ENCODE data around the gene USP53.

Gene USP53

DNA sequence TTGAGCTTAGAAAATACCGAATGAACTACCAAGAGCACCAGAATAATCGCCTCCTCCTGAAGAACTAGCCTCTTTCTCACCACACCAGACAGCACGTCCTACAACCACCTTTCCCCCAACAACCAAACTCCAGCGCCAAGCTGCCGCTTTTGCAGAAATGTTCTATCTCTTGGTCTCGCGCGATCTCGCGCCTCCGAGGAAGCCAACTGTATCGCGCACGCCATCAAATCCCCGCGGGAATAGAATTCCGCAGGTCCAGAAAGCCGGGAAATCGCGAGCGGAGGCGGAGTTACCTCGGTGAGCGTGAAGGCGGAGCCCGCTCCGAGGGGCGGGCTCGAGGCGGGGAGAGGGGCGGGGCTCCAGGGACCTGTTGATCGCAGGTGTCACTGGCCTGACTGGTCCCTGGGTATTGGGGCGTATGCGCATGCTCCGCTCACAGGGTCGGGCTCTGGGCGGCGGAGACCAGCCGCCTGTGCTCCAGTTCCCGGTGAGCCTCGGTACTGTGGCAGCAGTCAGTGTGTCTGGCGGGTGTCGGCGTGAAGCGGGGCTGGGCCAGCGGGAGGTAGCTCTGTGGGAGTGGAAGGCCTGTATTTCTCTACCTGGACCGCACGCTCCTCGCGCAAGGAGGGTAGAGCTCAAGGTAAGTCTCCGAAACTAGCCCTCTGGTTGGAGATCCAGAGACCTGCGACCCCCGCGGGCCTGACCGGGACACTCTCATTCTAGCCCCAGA, at the start of gene USP53:
Gene USP53, plus strand, starts transcription at position 480 of the 730 bp plus-strand sequence. CDS start 27,047 bp downstream, outside the sequence.
- no peaks in the 10 kb centered on the region for H4K20me1 ChIP-seq (ENCODE audit: low read depth, low read length)
- no peaks in the 10 kb centered on the region for H3K27me3 ChIP-seq (ENCODE audit: low read length)
- TF ChIP-seq EZH2phosphoT487 (conservative IDR thresholded peaks at IDR 0.05; ENCODE audit: low read length), result no peak
- TF ChIP-seq, protein P1, sequence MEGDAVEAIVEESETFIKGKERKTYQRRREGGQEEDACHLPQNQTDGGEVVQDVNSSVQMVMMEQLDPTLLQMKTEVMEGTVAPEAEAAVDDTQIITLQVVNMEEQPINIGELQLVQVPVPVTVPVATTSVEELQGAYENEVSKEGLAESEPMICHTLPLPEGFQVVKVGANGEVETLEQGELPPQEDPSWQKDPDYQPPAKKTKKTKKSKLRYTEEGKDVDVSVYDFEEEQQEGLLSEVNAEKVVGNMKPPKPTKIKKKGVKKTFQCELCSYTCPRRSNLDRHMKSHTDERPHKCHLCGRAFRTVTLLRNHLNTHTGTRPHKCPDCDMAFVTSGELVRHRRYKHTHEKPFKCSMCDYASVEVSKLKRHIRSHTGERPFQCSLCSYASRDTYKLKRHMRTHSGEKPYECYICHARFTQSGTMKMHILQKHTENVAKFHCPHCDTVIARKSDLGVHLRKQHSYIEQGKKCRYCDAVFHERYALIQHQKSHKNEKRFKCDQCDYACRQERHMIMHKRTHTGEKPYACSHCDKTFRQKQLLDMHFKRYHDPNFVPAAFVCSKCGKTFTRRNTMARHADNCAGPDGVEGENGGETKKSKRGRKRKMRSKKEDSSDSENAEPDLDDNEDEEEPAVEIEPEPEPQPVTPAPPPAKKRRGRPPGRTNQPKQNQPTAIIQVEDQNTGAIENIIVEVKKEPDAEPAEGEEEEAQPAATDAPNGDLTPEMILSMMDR (IDR thresholded peaks at IDR 0.05; ENCODE audit: insufficient read depth, low read length, poor library complexity, severe bottlenecking), result no peak

DNA sequence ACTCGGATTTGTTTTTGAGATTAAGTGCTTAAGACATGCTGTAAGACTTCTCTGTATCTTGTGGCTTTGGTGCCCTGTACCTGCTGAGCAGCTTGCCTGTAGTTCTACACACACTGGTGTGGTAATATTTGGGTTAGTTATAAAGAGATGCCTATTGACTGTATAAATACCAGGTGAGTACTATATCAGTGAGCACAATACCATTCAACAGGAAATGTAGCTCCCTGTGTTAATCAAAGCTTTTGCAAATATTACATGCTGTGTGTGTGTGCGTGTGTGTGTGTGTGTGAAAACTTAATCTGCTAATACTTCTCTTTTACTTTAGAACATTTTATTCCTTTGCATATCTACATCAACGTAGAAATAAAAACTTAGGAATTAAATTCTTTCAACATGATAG, 46.7 kb upstream of the USP53 start:
- no peak overlapping the region for H3K4me3 ChIP-seq (ENCODE audit: insufficient read depth, low read length, poor library complexity, severe bottlenecking)
- no peak overlapping the region for H2AFZ ChIP-seq (ENCODE audit: low read depth, low read length, severe bottlenecking)
- no peak overlapping the region for H3K27ac ChIP-seq (ENCODE audit: low read depth, low read length)
- no peaks in the 10 kb centered on the region for H3K79me2 ChIP-seq (ENCODE audit: insufficient read depth, low read length)
- no peaks in the 10 kb centered on the region for H3K27me3 ChIP-seq (ENCODE audit: low read length)
- no peaks in the 10 kb centered on the region for H3K9me2 ChIP-seq (replicated peaks; ENCODE audit: insufficient read depth, low read length)
- no peaks in the 10 kb centered on the region for H4K20me1 ChIP-seq (ENCODE audit: low read depth, low read length)
- H3K9ac ChIP-seq (ENCODE audit: low read length), result no peak overlapping the region
- H3K9me3 ChIP-seq (ENCODE audit: insufficient read depth, low read length), result no peaks in the 10 kb centered on the region
- no peaks in the 10 kb centered on the region for H3K36me3 ChIP-seq (ENCODE audit: low read length)
- no peak overlapping the region for H3K4me2 ChIP-seq (ENCODE audit: low read depth, low read length, poor library complexity, severe bottlenecking)
- TF ChIP-seq, protein P1 (IDR thresholded peaks at IDR 0.05; ENCODE audit: insufficient read depth, low read length, poor library complexity, severe bottlenecking), result no peak
- no peak for TF ChIP-seq EZH2phosphoT487 (conservative IDR thresholded peaks at IDR 0.05; ENCODE audit: low read length)
- no peaks in the 10 kb centered on the region for H3F3A ChIP-seq (ENCODE audit: insufficient read depth)

More for the DNA sequence above, at the start of gene USP53:
- Histone ChIP-seq H3K9me3 (ENCODE audit: insufficient read depth, low read length) (no peaks in the 10 kb centered on the region), H3F3A (ENCODE audit: insufficient read depth) (no peaks in the 10 kb centered on the region), H3K9ac (ENCODE audit: low read length) (peak within 1 kb of the TSS; percentile 65), H3K36me3 (ENCODE audit: low read length) (no peaks in the 10 kb centered on the region), H3K4me3 (ENCODE audit: insufficient read depth, low read length, poor library complexity, severe bottlenecking) (peak within 1 kb of the TSS; percentile 73), H3K4me2 (ENCODE audit: low read depth, low read length, poor library complexity, severe bottlenecking) (peak within 1 kb of the TSS; percentile 75), H3K79me2 (ENCODE audit: insufficient read depth, low read length) (no peaks in the 10 kb centered on the region), H2AFZ (ENCODE audit: low read depth, low read length, severe bottlenecking) (peak within 1 kb of the TSS; percentile 91), H3K9me2 (replicated peaks; ENCODE audit: insufficient read depth, low read length) (no peaks in the 10 kb centered on the region), H3K27ac (ENCODE audit: low read depth, low read length) (peak within 1 kb of the TSS; percentile 42)

DNA sequence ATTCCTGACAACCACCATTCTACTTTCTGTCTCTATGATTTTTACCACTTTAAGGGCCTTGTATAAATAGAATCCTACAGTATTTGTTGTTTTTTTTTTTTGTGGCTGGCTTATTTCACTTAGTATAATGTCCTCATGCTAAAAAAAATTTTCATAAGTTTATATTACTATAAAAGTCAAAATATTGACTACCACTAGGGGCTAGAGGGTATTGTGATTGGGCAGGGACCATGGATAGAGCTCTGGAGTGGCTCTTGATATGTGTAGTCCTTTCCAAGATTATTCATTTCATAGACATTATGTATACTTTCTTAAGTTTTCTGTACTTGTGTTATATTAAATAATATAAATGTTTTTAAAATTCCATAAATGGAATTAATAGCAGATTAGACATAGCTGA, 42.3 kb upstream of the USP53 start:
- TF ChIP-seq, protein P1 (IDR thresholded peaks at IDR 0.05; ENCODE audit: insufficient read depth, low read length, poor library complexity, severe bottlenecking), result no peak
- no peak for TF ChIP-seq EZH2phosphoT487 (conservative IDR thresholded peaks at IDR 0.05; ENCODE audit: low read length)
- Histone ChIP-seq H2AFZ (ENCODE audit: low read depth, low read length, severe bottlenecking) (no peak overlapping the region), H3K9ac (ENCODE audit: low read length) (no peak overlapping the region), H3K9me2 (replicated peaks; ENCODE audit: insufficient read depth, low read length) (no peaks in the 10 kb centered on the region), H3K27me3 (ENCODE audit: low read length) (no peaks in the 10 kb centered on the region), H3K79me2 (ENCODE audit: insufficient read depth, low read length) (no peaks in the 10 kb centered on the region), H3K27ac (ENCODE audit: low read depth, low read length) (no peak overlapping the region), H4K20me1 (ENCODE audit: low read depth, low read length) (no peaks in the 10 kb centered on the region), H3K36me3 (ENCODE audit: low read length) (no peaks in the 10 kb centered on the region), H3K4me2 (ENCODE audit: low read depth, low read length, poor library complexity, severe bottlenecking) (no peak overlapping the region), H3K4me3 (ENCODE audit: insufficient read depth, low read length, poor library complexity, severe bottlenecking) (no peak overlapping the region), H3K9me3 (ENCODE audit: insufficient read depth, low read length) (no peaks in the 10 kb centered on the region), H3F3A (ENCODE audit: insufficient read depth) (no peaks in the 10 kb centered on the region)

Measured in SU-DHL-6 (cell line).